DND-41 (cell line): ENCODE data around the gene VIL1.

Experiments
- EZH2 ChIP-seq: IDR thresholded peaks from 3 replicates; pipeline ENCODE4 v1.6.1; 2012; ENCODE audit warnings: borderline replicate concordance, low read depth, mild to moderate bottlenecking, moderate library complexity, low read length, inconsistent platforms; ENCODE audit not compliant: severe bottlenecking
- TF ChIP-seq, protein P1 (sequence below): IDR thresholded peaks from 2 replicates; pipeline ENCODE4 v1.5.1; 2012; ENCODE audit warnings: borderline replicate concordance, low read length, moderate library complexity, mild to moderate bottlenecking; ENCODE audit not compliant: poor library complexity, severe bottlenecking; ENCODE audit errors: extremely low read depth

- no peak for TF ChIP-seq EZH2
- TF ChIP-seq, protein P1, sequence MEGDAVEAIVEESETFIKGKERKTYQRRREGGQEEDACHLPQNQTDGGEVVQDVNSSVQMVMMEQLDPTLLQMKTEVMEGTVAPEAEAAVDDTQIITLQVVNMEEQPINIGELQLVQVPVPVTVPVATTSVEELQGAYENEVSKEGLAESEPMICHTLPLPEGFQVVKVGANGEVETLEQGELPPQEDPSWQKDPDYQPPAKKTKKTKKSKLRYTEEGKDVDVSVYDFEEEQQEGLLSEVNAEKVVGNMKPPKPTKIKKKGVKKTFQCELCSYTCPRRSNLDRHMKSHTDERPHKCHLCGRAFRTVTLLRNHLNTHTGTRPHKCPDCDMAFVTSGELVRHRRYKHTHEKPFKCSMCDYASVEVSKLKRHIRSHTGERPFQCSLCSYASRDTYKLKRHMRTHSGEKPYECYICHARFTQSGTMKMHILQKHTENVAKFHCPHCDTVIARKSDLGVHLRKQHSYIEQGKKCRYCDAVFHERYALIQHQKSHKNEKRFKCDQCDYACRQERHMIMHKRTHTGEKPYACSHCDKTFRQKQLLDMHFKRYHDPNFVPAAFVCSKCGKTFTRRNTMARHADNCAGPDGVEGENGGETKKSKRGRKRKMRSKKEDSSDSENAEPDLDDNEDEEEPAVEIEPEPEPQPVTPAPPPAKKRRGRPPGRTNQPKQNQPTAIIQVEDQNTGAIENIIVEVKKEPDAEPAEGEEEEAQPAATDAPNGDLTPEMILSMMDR: no peak
Observed at GRCh38 chr2:218458598-218458997, 39.7 kb downstream of the VIL1 start.
